HL-60 (cell line): ENCODE measurements around the gene LIN7A.

ENCODE experiments used
- POLR2AphosphoS5 ChIP-seq: IDR thresholded peaks from 2 replicates; pipeline ENCODE4 v1.6.1; 2012; ENCODE audit warnings: low read depth
- TF ChIP-seq, protein P1 (sequence below): IDR thresholded peaks from one replicate; pipeline ENCODE4 v1.5.1; 2011; ENCODE audit warnings: low read length, control low read depth, inconsistent platforms; ENCODE audit not compliant: insufficient read depth
- TF ChIP-seq, protein P2 (sequence below): IDR thresholded peaks from 2 replicates; pipeline ENCODE4 v1.6.1; 2012; ENCODE audit warnings: low read depth; ENCODE audit not compliant: insufficient replicate concordance

DNA sequence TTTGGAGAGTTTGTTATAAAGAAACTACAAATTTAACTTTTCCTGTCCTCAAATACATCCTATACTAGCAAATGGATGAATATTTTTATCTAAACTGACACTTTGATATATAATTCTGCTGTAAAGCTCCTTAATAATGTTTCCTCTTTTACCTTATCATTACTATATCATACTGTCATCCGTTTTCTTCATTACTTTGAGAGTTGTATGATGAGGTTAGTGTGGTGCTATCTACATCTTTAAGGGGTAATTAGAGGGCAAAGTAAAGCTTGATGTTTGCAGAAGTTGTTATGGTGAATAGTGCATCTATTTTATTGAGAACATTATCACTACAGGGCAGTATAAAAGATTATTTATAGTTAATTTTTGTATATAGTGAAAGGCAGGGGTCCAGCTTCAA is 36.1 kb downstream of the LIN7A start:
- TF ChIP-seq, protein P1, sequence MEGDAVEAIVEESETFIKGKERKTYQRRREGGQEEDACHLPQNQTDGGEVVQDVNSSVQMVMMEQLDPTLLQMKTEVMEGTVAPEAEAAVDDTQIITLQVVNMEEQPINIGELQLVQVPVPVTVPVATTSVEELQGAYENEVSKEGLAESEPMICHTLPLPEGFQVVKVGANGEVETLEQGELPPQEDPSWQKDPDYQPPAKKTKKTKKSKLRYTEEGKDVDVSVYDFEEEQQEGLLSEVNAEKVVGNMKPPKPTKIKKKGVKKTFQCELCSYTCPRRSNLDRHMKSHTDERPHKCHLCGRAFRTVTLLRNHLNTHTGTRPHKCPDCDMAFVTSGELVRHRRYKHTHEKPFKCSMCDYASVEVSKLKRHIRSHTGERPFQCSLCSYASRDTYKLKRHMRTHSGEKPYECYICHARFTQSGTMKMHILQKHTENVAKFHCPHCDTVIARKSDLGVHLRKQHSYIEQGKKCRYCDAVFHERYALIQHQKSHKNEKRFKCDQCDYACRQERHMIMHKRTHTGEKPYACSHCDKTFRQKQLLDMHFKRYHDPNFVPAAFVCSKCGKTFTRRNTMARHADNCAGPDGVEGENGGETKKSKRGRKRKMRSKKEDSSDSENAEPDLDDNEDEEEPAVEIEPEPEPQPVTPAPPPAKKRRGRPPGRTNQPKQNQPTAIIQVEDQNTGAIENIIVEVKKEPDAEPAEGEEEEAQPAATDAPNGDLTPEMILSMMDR, result no peak
- TF ChIP-seq POLR2AphosphoS5, result no peak
- TF ChIP-seq, protein P2, sequence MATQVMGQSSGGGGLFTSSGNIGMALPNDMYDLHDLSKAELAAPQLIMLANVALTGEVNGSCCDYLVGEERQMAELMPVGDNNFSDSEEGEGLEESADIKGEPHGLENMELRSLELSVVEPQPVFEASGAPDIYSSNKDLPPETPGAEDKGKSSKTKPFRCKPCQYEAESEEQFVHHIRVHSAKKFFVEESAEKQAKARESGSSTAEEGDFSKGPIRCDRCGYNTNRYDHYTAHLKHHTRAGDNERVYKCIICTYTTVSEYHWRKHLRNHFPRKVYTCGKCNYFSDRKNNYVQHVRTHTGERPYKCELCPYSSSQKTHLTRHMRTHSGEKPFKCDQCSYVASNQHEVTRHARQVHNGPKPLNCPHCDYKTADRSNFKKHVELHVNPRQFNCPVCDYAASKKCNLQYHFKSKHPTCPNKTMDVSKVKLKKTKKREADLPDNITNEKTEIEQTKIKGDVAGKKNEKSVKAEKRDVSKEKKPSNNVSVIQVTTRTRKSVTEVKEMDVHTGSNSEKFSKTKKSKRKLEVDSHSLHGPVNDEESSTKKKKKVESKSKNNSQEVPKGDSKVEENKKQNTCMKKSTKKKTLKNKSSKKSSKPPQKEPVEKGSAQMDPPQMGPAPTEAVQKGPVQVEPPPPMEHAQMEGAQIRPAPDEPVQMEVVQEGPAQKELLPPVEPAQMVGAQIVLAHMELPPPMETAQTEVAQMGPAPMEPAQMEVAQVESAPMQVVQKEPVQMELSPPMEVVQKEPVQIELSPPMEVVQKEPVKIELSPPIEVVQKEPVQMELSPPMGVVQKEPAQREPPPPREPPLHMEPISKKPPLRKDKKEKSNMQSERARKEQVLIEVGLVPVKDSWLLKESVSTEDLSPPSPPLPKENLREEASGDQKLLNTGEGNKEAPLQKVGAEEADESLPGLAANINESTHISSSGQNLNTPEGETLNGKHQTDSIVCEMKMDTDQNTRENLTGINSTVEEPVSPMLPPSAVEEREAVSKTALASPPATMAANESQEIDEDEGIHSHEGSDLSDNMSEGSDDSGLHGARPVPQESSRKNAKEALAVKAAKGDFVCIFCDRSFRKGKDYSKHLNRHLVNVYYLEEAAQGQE, result no peak
